SK-N-SH treated with all-trans-retinoic acid at 6 μM for 48 hours (cell line): ENCODE data around the gene PTPRN.

Source experiments
- CSDC2 ChIP-seq: fragments of 250-450 bp; sonication (Bioruptor Pico); IDR thresholded peaks from 2 replicates; pipeline ENCODE4 v1.5.0; 2020; ENCODE audit warnings: mild to moderate bottlenecking, moderate library complexity
- CSRNP3 ChIP-seq: fragments of 250-450 bp; sonication (Bioruptor Pico); IDR thresholded peaks from 2 replicates; pipeline ENCODE4 v1.5.1; 2021; ENCODE audit warnings: mild to moderate bottlenecking, moderate library complexity
- PATZ1 ChIP-seq: fragments of 250-450 bp; sonication (Bioruptor Pico); IDR thresholded peaks from 2 replicates; pipeline ENCODE4 v1.8.0; 2020; ENCODE audit warnings: mild to moderate bottlenecking, moderate library complexity, borderline replicate concordance
- PPARA ChIP-seq: fragments of 250-450 bp; sonication (Bioruptor Pico); IDR thresholded peaks from 2 replicates; pipeline ENCODE4 v1.5.0; 2020; ENCODE audit warnings: mild to moderate bottlenecking, borderline replicate concordance
- RARB ChIP-seq: fragments of 250-450 bp; sonication (Bioruptor Pico); IDR thresholded peaks from 2 replicates; pipeline ENCODE4 v1.8.0; 2021; ENCODE audit warnings: mild to moderate bottlenecking, moderate library complexity
- ZFP30 ChIP-seq: fragments of 450-650 bp; formaldehyde crosslinking; IDR thresholded peaks from 2 replicates; pipeline ENCODE4 v1.5.0; 2022; ENCODE audit warnings: mild to moderate bottlenecking, moderate library complexity

- TF ChIP-seq CSDC2 (CRISPR knock-in tag) = no peak
- no peak for TF ChIP-seq CSRNP3
- no peak for TF ChIP-seq PPARA (CRISPR knock-in tag)
- TF ChIP-seq RARB (CRISPR knock-in tag) = no peak
- TF ChIP-seq PATZ1 (CRISPR knock-in tag) = no peak
- no peak for TF ChIP-seq ZFP30 (CRISPR knock-in tag)
Measured at GRCh38 chr2:219250049-219250781, 59.0 kb downstream of the PTPRN start.
